A549 (cell line): ENCODE data around the gene ORC1. TPM values are rescaled to one million over a fixed set of nuclear protein-coding genes. Genes with fewer than 3 reads are reported as not detected.
A peak's percentile ranks its signal among the peaks of the same experiment; 100 is the strongest.

ENCODE experiments used
- ATAC-seq, 2 experiments: fragments of 200-7000 bp in 1 of 2; fragments of >200 bp in 1 of 2; cut with Nextera tagmentation in 1 of 2; cut with Tn5 transposase in 1 of 2; 3 replicates each; pipeline versions ENCODE4 v1.8.0 to v1.9.1; 2018 to 2020; ENCODE audit warnings: mild to moderate bottlenecking in 1 of 2, moderate library complexity in 1 of 2
- CTCF ChIA-PET: fragments of 300-600 bp; sonication (Branson Sonifier 250); formaldehyde crosslinking; extraction: SDS; loops from one replicate; lab custom pipeline; 2021; ENCODE audit warnings: antibody characterized with exemption, inconsistent platforms; lab: Yijun Ruan, JAX
- POLR2A ChIA-PET: fragments of 350-600 bp; formaldehyde crosslinking; extraction: SDS; loops from one replicate; lab custom pipeline; 2021; ENCODE audit warnings: antibody characterized with exemption, inconsistent platforms; lab: Yijun Ruan, JAX
- DNase-seq, 2 experiments: peaks; one replicate each; pipeline versions ENCODE4 v3.0.0 to v3.0.0-alpha.2; 2011 to 2016; ENCODE audit warnings: low read depth in 1 of 2, low spot score in 1 of 2
- FAIRE-seq: peaks from 2 replicates; lab custom pipeline; 2011; peaks lifted over from hg19 to GRCh38; lab: Jason Lieb, UNC
- H3K27ac ChIP-seq, 2 experiments: fragments of >200 bp; sonication (Bioruptor Twin); formaldehyde crosslinking; 3 replicates each; pipeline ENCODE4 v1.5.1; 2016 to 2017
- H3K4me1 ChIP-seq: fragments of >200 bp; sonication (Bioruptor Twin); formaldehyde crosslinking; 3 replicates; pipeline ENCODE4 v1.6.1; 2016
- H3K4me2 ChIP-seq: fragments of >200 bp; sonication (Bioruptor Twin); formaldehyde crosslinking; 3 replicates; pipeline ENCODE4 v1.6.1; 2016
- H3K4me3 ChIP-seq: fragments of >200 bp; sonication (Bioruptor Twin); formaldehyde crosslinking; 3 replicates; pipeline ENCODE4 v1.5.1; 2016
- H3K9me3 ChIP-seq: fragments of >200 bp; sonication (Bioruptor Twin); formaldehyde crosslinking; 3 replicates; pipeline ENCODE4 v1.6.1; 2016
- CBX2 ChIP-seq: fragments of 200-600 bp; sonication (generic); IDR thresholded peaks from 2 replicates; pipeline ENCODE4 v1.6.1; 2016; ENCODE audit warnings: low read depth, mild to moderate bottlenecking, borderline replicate concordance
- CEBPB ChIP-seq, 2 experiments: fragments of >200 bp in 1 of 2; sonication (Bioruptor Twin) in 1 of 2; formaldehyde crosslinking in 1 of 2; IDR thresholded peaks; 2 replicates each; pipeline ENCODE4 v1.6.1; 2012 to 2016
- EP300 ChIP-seq, 2 experiments: fragments of >200 bp; sonication (Bioruptor Twin); formaldehyde crosslinking; IDR thresholded peaks; 2 replicates in 1 of 2; 3 replicates in 1 of 2; pipeline ENCODE4 v1.6.1; 2016 to 2017
- FOSB ChIP-seq: fragments of 250-450 bp; sonication (Bioruptor Pico); IDR thresholded peaks from 2 replicates; pipeline ENCODE4 v1.5.0; 2020; ENCODE audit warnings: mild to moderate bottlenecking, moderate library complexity
- HEYL ChIP-seq: fragments of 250-450 bp; sonication (Bioruptor Pico); IDR thresholded peaks from 2 replicates; pipeline ENCODE4 v1.8.0; 2021; ENCODE audit warnings: mild to moderate bottlenecking, moderate library complexity
- HOXB5 ChIP-seq: fragments of 250-450 bp; sonication (Bioruptor Pico); IDR thresholded peaks from 2 replicates; pipeline ENCODE4 v1.5.0; 2020; ENCODE audit warnings: mild to moderate bottlenecking, moderate library complexity
- MAFK ChIP-seq: fragments of 450-650 bp; IDR thresholded peaks from 2 replicates; pipeline ENCODE4 v1.6.1; 2014; ENCODE audit not compliant: partially characterized antibody
- NPAS2 ChIP-seq: fragments of 250-450 bp; sonication (Bioruptor Pico); IDR thresholded peaks from 2 replicates; pipeline ENCODE4 v1.8.0; 2022; ENCODE audit warnings: mild to moderate bottlenecking, moderate library complexity, borderline replicate concordance
- NR3C1 ChIP-seq: fragments of >200 bp; sonication (Bioruptor Twin); formaldehyde crosslinking; IDR thresholded peaks from 3 replicates; pipeline ENCODE4 v1.6.1; 2017
- RAD21 ChIP-seq, 2 experiments: fragments of >200 bp in 1 of 2; sonication (Bioruptor Twin) in 1 of 2; formaldehyde crosslinking in 1 of 2; IDR thresholded peaks in 1 of 2; conservative IDR thresholded peaks in 1 of 2; 2 replicates in 1 of 2; 3 replicates in 1 of 2; pipeline ENCODE4 v1.6.1; 2012 to 2018; ENCODE audit warnings: inconsistent platforms in 1 of 2
- RARB ChIP-seq: fragments of 250-450 bp; sonication (Bioruptor Pico); IDR thresholded peaks from 2 replicates; pipeline ENCODE4 v1.8.0; 2021; ENCODE audit warnings: mild to moderate bottlenecking, moderate library complexity
- TFCP2L1 ChIP-seq: fragments of 250-450 bp; sonication (Bioruptor Pico); IDR thresholded peaks from 2 replicates; pipeline ENCODE4 v1.5.0; 2021; ENCODE audit warnings: mild to moderate bottlenecking
- TP53 ChIP-seq: fragments of 250-450 bp; sonication (Bioruptor Pico); IDR thresholded peaks from 2 replicates; pipeline ENCODE4 v1.5.0; 2021; ENCODE audit warnings: mild to moderate bottlenecking, moderate library complexity
- ZC3H11A ChIP-seq: fragments of 450-650 bp; IDR thresholded peaks from 2 replicates; pipeline ENCODE4 v1.6.1; 2014; ENCODE audit warnings: antibody characterized with exemption, mild to moderate bottlenecking
- WGBS: methylation state at CpG from one replicate; pipeline ENCODE4 v1.1.6; 2017; ENCODE audit errors: missing lambda C conversion rate; 5-methylcytosine and 5-hydroxymethylcytosine counted together
- polyA plus RNA-seq, 4 experiments: library from polyadenylated mRNA; depleted of rRNA in 3 of 4; stranded (reverse); fragments of >200 nt; fragmentation: RNase III in 1 of 4; extraction: RNeasy Plus Mini Kit Qiagen cat#74134 plus additional on column Dnase treatment in 1 of 4; gene quantifications; 2 replicates in 3 of 4; 3 replicates in 1 of 4; pipeline ENCODE4 v1.2.3, GENCODE V29; 2011 to 2017
- TF ChIP-seq, protein P1 (sequence below): fragments of >200 bp; sonication (Bioruptor Twin); formaldehyde crosslinking; IDR thresholded peaks from 3 replicates; pipeline ENCODE4 v1.6.1; 2016
- TF ChIP-seq, protein P2 (sequence below): IDR thresholded peaks from 2 replicates; pipeline ENCODE4 v1.6.1; 2012
- TF ChIP-seq, protein P3 (sequence below): IDR thresholded peaks from 2 replicates; pipeline ENCODE4 v1.6.1; 2012

The ORC1 gene
- polyA plus RNA-seq, 2 of the 4 experiments (the other 2 are of a cell fraction), result 18.9 to 19.1 TPM

DNA sequence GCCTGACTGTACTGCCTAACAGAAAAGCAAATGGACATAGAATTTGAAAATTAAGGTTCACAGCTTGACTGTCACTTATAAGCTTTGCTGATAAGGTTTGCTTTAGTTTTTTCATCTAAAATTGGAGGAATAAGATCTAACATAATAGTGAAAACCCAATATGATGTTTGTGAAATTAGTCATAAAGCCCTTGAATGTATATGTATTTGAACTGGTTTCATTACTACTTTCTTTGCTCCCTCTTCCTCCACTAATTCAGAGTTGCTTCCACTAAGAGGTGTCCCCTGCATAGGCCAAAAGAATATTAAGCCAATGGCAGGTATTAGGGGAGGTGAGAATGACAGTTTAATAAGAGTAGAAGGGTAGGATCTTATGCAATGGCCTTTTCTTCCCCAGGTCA lies 10.7 kb upstream of the ORC1 start:
- no peak overlapping the region for H3K4me2 ChIP-seq
- POLR2A ChIA-PET, result no interaction called here
- CTCF ChIA-PET, result interaction anchor here (0.6 kb wide), 2 partner anchors 14 to 76 kb away, joined by 3 read pairs; no protein-coding TSS in a partner anchor
- H3K4me1 ChIP-seq, result no peaks in the 10 kb centered on the region
- H3K27ac ChIP-seq, result no peak overlapping the region
- ATAC-seq (no peak), DNase-seq (no peak), FAIRE-seq (no peak)
- TF ChIP-seq, protein P1, sequence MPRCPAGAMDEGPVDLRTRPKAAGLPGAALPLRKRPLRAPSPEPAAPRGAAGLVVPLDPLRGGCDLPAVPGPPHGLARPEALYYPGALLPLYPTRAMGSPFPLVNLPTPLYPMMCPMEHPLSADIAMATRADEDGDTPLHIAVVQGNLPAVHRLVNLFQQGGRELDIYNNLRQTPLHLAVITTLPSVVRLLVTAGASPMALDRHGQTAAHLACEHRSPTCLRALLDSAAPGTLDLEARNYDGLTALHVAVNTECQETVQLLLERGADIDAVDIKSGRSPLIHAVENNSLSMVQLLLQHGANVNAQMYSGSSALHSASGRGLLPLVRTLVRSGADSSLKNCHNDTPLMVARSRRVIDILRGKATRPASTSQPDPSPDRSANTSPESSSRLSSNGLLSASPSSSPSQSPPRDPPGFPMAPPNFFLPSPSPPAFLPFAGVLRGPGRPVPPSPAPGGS, result no peak
- TF ChIP-seq, protein P2, sequence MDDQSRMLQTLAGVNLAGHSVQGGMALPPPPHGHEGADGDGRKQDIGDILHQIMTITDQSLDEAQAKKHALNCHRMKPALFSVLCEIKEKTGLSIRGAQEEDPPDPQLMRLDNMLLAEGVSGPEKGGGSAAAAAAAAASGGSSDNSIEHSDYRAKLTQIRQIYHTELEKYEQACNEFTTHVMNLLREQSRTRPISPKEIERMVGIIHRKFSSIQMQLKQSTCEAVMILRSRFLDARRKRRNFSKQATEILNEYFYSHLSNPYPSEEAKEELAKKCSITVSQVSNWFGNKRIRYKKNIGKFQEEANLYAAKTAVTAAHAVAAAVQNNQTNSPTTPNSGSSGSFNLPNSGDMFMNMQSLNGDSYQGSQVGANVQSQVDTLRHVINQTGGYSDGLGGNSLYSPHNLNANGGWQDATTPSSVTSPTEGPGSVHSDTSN, result no peak
- no peak for TF ChIP-seq EP300 (IDR thresholded peaks at IDR 0.05)
- TF ChIP-seq TP53, result no peak
- TF ChIP-seq NR3C1, result no peak
- no peak for TF ChIP-seq RARB (CRISPR knock-in tag)
- TF ChIP-seq ZC3H11A, result no peak
- TF ChIP-seq NPAS2 (CRISPR knock-in tag), result no peak
- TF ChIP-seq HEYL (CRISPR knock-in tag), result no peak
- TF ChIP-seq RAD21 (conservative IDR thresholded peaks at IDR 0.05 in 1 of 2, IDR thresholded peaks at IDR 0.05 in 1 of 2), result no peak
- no peak for TF ChIP-seq HOXB5 (CRISPR knock-in tag)
- TF ChIP-seq CEBPB (IDR thresholded peaks at IDR 0.05), result no peak
- no peak overlapping the region for H3K4me3 ChIP-seq
- H3K9me3 ChIP-seq, result no peaks in the 10 kb centered on the region

DNA sequence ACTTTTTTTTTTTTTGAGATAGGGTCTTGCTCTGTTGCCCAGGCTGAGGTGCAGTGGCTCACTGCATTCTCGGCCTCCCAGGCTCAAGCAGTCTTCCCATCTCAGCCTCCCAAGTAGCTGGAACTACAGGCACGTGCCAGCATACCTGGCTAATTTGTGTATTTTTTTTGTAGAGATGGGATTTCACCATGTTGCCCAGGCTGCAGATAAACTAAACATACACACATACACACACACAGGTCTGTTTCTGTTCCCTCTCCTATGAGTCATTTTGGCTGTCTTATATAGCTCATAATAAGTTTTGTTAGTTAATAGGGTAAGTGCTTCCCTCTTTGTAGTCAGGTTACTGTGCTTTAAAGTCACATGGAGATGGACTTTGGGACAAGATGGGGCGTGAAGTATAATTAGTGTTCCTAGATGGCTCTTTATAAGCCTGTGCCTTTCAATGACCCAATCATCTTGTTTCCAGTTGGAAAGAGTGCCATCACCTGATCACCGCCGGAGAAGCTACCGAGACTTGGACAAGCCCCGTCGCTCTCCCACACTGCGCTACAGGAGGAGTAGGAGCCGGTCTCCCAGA lies 9.3 kb upstream of the ORC1 start:
- Histone ChIP-seq H3K9me3 (no peaks in the 10 kb centered on the region), H3K4me3 (no peak overlapping the region)
- CTCF ChIA-PET, result interaction anchor here (0.6 kb wide), 1 partner anchor 650 kb away, joined by 4 read pairs; no protein-coding TSS in a partner anchor
- TF ChIP-seq, protein P3, sequence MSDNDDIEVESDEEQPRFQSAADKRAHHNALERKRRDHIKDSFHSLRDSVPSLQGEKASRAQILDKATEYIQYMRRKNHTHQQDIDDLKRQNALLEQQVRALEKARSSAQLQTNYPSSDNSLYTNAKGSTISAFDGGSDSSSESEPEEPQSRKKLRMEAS, result no peak
- TF ChIP-seq, all 56 proteins: peak for 0
- 93% methylated on average over 10 of the region's 10 CpGs for WGBS
- POLR2A ChIA-PET, result no interaction called here
- no peak for FAIRE-seq
- H3K4me1 ChIP-seq, result no peaks in the 10 kb centered on the region
- no peak for DNase-seq
- no peak overlapping the region for H3K4me2 ChIP-seq
- H3K27ac ChIP-seq, result no peak overlapping the region
- peak in 1 of 2 experiments; percentile 34; a peak in 1 of 6 replicates for ATAC-seq

DNA sequence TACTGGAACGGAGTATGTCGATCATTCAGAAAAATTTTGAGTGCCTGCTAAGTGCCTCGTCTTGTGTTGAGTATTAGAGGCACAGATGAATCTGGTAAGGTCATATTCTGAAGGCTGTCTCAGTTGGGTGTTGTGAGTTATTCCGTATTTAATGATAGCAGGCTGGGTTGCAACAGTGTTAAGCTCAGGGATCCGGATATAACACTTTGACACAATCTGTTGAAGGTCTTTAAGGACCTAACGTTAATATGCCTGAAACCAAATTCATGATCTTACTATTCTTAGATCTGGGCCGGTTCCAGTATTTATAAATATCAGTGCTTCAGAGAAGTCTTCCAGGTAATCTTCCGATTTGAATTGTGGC lies 734 bp upstream of the ORC1 start:
- CTCF ChIA-PET, result interaction anchor here (0.9 to 1.6 kb wide), 3 partner anchors 13 to 281 kb away, joined by 3 to 4 read pairs (median 3); no protein-coding TSS in a partner anchor
- H3K27ac ChIP-seq, result peak overlapping the region; percentile 93 to 94
- H3K4me1 ChIP-seq, result peaks cover 21% of the 10 kb centered on the region; the same call in 2 of the 3 replicates
- no peak for FAIRE-seq
- POLR2A ChIA-PET, result interaction anchor here (0.6 to 1.7 kb wide), 7 partner anchors 38 to 437 kb away, joined by 3 to 10 read pairs (median 4); partner anchors contain the start of genes TUT4 and ZYG11A
- WGBS, result 0% methylated on average over 6 of the region's 8 CpGs
- peak overlapping the region; percentile 93 for H3K4me2 ChIP-seq
- TF ChIP-seq TFCP2L1 (CRISPR knock-in tag), result no peak
- TF ChIP-seq FOSB, result no peak
- TF ChIP-seq, all 56 proteins: peak for 0
- Histone ChIP-seq H3K9me3 (no peaks in the 10 kb centered on the region), H3K4me3 (peak overlapping the region; percentile 93)
- no peak for ATAC-seq
- no peak for DNase-seq

DNA sequence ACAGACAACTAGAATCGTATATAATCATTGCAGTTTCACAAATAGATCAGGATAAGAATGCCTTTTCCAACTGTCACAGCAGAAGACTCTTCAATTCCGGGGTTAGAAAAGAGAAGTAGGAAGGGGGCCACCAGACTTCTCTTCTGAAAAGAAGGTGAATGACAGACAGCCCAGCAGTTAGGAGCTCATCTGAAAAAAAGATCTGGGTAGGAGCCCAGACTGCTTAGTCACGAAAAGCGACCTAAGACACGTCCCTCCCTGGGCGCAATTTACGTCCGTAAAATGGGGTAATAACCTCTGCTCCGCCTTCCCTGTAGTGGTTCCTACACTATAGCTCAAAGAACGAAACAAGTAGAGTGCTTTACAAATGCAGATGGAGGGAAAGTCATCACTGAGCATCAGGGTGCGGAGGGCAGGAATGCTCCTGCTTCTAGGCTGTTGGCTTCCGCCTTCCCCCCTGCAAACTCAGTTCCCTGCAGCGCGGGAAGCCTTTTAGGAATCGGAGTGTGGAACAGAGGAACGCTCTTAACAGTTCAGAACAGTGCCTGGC lies 582 bp downstream of the ORC1 start:
- TF ChIP-seq CBX2, result no peak
- TF ChIP-seq MAFK, result peak; percentile 32
- ChIA-PET POLR2A (interaction anchor here (0.5 to 1.7 kb wide), 6 partner anchors 38 to 506 kb away, joined by 3 to 10 read pairs (median 5); partner anchors contain the start of genes TUT4 and ZYG11A), CTCF (interaction anchor here (1.1 to 1.4 kb wide), 2 partner anchors 11 to 37 kb away, joined by 3 read pairs; partner anchors contain the start of gene CC2D1B)
- Histone ChIP-seq H3K4me3 (peak overlapping the region; percentile 93), H3K27ac (peak overlapping the region; percentile 93 to 94), H3K4me2 (peak overlapping the region; percentile 94), H3K9me3 (no peaks in the 10 kb centered on the region), H3K4me1 (peaks cover 21% of the 10 kb centered on the region; the same call in 2 of the 3 replicates)
- WGBS, result 3% methylated on average over 16 of the region's 16 CpGs
- DNase-seq (peak; percentile 57 to 74), ATAC-seq (peak; percentile 72 to 80), FAIRE-seq (no peak)
